CD4-positive, alpha-beta T cell treated with Interleukin-15 for 1 hour (primary cell): ENCODE measurements around the gene CELF2.
"Not testable (repeated sequence)": the region's sequence is repeated elsewhere in the genome, so short reads cannot be mapped to it uniquely, and the experiment has no call there.

ENCODE experiments used
- DNase-seq: peaks from one replicate; pipeline ENCODE4 v3.0.0-alpha.2; 2020

Gene CELF2

DNA sequence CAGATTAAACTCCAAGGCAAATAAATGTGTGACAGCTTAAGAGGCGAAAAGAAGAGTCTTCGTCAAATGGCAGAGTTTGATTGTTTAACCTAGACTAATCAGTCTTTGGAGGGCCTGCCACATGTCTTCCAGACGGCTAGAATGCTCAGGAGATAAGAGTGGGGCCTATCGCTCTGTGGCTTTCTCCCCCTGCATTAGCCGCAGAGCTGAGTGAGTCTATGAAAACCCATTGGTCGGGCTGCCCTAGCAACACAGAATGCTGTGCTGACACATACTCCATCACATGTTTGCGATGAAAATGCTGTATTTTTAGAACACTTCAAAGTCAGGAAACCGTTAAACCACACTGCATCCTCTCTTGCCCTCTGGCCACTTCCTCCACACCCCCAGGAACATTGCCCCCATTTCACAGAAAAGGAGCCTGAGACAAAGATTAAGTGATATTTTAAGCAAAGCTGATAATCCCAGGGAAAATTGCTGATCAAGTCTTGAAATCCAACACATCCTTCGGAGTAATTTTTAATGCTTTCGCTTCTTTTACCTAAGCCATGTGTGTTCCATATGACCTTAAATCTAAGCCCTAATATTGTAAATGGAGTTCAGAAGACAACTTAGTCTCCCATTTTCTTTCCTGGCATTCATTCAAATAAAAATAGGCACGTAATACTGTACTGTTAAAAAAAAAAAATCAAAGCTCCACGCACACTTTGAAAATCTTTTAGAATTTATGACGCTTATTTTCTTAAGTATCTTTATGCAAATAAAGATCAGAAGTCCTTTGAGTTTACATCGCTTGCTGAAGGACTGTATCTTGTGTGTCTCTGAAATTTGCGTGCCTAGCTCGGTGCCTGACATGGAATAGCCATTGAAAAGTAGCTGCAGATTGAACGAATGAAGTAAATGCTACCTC, 161.2 kb downstream of the CELF2 start:
- peak; percentile 91 for DNase-seq

DNA sequence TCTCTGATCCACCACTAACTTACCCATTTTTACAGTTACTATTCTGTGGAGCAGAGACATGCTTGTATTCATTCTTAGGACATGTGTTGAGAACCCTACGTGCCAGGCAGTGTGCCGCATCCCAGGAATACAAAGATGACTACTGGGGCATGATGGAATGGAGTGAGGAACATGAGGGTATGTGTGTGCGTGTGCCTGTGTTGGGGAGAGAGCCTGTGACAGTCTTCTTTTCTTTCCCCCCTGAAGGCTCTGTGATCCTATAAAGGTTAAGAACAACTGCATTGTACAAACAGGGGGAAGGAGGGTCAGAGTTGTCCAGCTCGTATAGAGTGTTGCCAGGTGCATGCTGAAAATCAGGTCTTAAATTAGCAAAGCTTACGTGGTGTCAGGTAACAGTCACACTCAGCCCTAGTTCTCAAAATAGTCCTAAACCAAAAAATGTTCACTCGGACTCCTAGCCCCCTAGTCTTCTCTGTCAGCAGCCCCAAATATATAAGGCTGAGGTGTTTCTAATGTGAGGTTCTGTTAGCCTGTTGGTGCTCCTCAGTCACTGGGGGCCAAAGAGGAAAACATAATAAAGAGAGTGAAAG, 161.9 kb downstream of the CELF2 start:
- no peak for DNase-seq

DNA sequence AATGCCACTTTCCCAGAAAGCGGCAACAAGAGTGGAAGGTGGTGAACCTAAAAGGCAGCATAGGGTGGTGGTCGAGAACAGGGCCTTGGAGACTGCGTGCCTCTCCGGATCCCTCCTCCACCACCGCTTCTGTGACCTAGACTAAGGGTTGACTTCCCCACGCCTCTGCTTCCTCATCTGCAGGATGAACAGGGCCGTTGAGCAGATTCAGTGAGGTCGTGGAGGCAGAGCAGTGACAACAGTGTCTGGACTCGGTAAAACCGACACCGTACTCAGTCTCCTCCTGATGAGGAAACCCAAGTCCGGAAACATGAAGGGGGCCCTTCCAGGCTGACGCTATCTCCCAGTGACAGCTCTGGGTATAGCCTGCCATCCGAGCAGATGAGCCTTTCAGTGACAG, 162.6 kb downstream of the CELF2 start:
- peak; percentile 79 for DNase-seq

DNA sequence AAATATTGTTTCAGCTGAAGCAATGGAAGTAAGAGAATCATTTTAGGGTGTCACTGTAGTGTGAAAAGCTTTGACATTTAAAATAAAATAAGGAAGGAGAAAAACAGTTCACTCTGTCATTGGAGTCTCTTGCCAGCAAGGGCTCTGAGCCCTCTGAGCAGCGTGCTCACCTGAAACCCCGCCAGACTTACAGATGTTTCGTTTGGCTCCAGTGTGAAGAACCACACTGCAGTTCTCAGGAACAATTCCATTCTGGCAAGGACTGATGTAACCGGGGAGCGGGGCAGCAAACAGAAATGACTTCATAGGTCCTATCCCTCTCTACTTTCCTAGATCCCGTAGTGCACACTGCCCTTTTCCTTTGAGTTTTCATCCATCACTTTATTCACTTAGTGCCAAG, 164.3 kb downstream of the CELF2 start:
- DNase-seq, result no peak

DNA sequence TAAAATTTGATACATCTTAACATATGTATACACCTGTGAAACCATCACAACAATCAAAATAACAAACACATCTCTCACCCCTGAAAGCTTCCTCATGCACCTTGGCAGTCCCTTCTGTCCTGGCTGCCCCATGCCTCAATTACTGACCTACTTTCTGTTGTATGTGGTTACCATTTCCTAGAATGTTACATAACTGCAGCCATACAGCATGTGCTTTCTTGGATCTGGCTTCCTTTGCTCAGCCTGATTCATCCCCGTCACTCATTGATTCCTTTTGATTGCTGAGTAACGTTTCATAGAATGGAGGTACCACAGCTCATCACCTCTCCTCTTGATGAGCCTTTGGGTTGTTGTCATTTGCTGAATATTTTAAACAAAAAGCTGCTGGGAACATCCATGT, 165.3 kb downstream of the CELF2 start:
- DNase-seq, result peak; percentile 51

DNA sequence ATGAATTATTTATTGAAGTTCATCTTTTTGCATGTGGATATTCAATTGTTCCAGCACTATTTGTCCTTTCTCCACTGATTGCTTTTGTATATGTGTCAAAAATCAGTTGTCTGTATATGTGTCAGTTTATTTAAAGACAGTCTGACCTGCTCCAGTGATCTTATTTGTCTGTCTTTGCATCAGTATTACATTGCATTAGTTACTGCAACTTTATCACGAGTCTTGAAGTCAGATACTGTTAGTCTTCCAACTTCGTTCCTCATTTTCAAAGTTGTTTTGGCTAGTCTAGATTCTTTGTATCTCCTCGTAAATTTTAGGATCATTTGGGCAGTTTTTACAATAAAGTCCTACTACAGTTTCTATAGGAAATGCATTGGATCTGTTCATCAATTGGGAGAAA, 166.4 kb downstream of the CELF2 start:
- no peak for DNase-seq

DNA sequence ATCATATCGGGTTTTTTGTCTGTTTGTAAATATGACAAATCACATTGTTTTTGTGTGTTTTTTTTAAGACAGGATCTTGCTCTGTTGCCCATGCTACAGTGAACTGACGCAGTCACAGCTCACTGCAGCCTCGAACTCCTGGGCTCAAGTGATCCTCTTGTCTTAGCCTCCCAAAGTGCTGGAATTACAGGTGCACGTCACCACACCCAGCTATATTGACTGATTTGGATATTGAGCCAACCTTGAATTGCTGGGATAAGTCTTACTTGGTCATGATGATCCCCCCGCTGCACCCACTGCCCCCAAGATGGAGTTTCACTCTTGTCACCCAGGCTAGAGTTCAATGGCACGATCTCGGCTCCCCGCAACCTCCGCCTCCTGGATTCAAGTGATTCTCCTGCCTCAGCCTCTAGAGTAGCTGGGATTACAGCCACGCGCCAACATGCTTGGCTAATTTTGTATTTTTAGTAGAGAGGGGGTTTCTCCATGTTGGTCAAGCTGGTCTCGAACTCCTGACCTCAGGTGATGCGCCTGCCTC, 167.5 kb downstream of the CELF2 start:
- DNase-seq, result not testable (repeated sequence)

DNA sequence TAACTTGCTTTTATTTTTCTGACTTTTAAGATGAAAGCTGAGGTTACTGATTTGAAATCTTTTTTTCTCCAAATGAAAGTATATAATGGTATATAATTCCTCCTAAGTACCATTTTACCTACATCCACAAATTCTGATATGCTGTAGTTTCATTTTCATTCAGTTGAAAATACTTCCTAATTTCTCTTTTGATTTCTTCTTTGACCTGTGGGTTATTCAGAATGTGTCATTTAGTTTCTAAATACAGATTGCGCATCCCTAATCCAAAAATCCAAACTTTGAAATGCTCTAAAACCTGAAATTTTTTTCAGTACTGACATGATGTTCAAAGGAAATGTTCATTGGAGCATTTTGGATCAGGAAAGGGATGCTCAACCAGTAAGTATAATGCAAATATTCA, 168.7 kb downstream of the CELF2 start:
- DNase-seq, result no peak

DNA sequence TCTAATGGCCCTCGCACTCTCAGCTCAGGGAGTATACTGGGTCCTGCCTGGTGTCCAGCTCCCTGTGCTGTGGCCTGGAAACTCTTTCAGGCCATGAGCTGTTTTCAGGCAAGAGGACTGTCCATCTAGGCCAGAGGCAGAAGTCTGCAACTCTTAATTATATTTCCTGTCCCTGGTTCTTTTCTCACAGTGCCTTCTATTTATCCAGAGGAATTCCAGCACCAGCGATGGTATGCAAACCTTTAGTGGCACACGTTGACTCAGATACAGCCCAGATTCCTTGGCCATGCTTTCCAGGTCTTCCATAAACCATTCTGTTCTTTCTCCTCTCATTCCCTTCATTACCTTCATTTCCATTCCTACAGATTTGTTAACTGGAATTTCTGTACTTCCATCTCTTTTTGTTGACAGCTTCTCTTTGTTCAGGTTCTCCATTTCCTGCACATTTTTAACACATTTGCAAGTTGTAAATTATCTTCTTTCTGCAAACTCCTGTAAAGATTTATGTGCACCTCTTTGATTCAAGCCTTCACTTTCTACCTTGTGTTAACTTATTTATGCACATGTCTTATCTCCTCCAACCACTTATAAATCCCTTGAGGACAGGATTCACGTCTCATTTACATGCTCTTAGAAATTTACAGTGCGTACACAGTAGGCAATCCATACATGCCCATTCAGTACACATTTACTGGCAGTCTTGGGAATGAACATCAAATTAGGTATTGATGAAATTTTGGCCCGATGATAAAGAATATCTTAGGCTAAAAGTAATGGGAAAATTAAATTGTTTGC, 172.1 kb downstream of the CELF2 start:
- DNase-seq, result no peak

DNA sequence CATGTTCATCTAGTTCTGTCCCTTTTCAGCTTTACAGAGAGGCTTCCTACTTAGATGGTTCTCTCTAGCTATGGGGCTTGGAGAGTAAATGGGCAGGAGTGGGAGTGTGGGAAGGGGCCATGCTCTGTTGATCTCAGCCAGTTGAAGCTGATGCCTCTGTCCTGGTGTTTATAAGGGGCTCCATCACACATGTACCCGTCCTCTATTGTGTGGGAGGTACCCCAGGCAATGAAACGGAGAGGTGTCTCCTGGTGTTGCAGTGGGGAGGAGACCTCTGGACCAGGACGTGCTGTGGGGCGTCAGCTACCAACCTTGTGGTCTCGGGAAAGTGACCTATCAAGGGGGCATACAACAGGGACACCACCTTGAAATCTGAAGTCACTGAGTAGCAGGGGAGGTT, 173.5 kb downstream of the CELF2 start:
- DNase-seq, result no peak

DNA sequence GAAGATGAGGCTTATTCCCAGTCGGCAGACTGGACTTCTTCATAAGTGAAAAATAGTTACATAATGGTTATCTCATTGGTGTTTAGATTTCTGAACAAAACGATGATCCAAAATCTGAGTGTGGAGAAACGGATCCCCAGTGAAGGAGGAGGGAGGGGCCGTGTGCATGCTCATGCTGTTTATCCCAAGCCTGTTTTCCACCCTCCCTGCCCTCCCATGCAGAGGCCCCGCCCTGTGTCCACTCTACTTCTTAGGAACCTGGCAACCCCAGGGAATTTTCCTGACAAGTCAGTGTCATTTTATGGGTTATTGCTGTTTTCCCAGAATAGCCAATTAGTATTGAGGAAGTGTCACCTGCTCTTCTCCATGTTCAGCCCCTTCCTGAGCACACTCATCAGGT, 174.0 kb downstream of the CELF2 start:
- no peak for DNase-seq

DNA sequence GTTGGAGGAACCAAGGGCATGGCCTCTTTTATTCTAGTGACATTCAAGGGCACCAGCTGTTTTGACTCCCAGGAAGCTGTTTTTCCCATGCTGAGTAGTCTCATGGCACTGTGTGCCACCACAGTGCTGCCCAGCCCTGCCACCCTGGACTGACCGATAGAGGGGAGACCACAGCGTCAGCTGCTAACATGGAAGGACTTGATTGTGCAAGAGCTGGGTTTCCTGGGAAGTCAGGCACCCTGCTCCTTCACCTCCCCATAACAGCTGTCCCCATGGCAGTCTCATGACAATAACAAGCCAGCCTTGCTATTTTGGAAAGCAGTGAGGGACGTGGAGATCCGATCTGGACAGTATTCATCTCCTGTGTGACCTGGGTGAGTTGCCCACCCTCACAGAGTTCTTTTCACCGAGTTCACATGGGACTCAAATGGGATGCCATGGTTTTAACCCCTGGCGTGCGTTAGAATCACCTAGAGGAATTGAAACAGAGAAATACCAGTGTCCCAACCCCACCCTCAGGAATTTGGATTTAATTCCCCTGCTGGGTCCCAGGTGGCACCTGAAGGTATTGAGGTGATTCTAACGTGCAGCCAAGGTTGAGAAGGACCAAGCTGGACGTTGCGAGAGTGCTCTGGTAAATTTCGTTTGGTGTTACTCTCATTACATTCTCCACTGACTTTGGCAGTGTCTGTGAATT, 174.8 kb downstream of the CELF2 start:
- no peak for DNase-seq

DNA sequence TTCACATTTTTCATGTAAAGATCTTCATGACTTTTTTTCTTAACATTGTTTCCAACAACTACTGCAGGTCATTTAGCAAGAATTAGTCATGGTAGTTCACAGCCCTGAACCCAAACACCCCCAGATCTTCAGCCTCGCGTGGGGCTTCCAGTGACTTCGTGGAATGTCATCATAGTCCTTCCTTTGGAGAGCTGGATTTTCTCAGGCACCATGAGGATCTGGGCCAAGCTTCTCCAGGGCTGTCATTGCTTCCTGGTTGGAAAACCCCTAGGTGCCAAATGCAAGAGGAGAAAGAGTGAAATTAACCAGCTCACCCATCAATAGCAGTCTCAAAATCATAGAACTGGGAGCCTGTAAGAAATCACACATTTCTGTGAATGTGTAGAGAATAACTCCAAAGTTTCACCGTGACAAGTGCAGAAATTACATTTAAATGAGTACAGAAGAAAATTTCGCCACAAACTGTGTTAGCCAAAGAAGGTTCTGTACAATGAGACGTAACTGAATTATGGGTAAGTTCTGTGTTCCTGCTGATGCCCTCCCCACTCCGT, 175.4 kb downstream of the CELF2 start:
- no peak for DNase-seq

DNA sequence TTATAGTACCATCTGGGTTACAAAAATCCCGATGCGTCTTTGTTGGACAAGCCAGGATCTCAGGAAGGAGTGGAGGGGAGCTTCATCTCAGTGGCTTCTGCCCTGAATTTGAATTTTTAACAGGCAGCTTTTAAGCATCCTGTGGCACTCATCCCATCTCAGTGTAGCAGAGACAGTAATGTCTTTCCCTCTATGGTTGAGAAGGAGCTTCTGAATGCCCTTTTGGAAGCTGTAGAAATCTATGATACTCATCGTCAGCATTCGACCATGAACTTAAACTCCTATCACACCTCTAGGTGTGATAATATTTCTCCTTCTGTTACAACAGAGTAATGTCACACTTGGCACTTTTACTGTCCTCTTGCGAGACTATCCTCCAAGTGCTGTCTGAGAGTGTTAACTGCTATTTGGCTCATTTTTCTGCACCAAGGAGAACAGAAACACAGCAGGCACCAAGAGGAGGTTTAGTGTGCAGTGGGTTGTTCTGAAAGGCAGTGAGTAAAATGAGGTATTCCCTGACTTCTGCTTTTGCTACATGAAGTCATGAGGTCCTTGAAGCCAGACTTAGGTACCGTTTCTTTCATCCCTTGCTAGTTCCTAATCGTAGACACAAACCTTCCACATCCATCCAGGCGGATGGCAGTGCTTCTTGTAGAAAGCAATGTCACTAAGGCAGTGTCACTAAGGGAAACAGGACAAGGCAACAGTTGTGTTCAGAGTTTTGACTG, 177.4 kb downstream of the CELF2 start:
- no peak for DNase-seq

DNA sequence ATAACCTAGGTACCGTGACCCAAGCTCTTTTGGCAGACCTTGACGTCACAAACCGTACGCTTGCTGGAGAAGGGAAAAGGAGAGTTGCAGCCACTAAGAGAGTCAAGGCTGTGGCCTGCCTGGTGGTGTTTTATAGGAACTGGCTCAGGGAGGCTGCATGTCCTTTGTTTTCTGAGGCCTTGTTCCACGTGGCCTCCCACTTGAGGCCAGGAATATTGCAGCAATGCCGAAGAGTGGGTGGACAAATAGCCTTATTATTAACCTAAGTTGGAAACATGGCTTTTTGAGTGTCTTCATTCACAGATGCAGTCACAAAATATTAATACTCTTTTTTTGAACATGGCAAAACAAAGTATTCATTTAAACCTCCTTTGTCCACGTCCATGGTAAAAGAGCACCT, 178.0 kb downstream of the CELF2 start:
- no peak for DNase-seq

DNA sequence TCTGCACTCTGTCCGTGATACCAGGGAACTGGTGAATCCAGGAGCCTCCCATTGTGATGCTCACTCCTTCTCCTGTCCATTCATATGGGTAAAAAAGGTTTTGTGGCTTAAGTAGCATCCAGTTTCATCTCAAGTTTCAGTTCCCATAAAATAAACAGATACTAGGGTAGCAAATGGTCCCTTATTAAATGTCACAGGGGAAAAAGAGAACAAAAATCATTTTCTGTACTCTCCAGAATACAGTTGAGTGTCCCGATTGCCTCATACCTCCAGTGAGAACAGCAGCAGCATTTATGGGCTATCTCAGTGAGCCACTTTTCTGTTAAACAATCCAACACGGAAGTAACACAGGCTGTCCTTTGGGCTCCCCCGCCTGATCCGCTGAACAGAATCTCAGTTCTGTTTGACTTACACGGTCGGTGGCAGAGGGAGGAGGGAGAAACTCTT, 179.6 kb downstream of the CELF2 start:
- peak; percentile 42 for DNase-seq

DNA sequence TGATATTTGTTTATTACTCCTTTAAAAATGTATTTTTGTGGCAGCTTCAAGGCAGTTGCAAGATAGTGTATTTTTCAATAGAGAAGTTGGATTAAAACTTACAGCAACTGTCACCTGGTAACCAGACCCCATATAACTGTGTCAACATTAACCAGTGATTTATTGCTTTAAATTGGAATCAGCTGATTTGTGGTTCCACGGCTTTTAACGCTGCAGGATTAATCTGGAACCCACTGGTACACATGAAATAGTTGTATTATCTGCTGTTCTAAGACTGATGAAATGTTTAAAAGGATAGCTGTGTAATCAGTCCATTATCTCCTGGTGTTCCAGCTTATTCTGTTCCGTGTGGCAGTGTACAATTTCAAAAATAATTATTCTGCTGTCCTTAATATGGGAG, 180.2 kb downstream of the CELF2 start:
- no peak for DNase-seq

DNA sequence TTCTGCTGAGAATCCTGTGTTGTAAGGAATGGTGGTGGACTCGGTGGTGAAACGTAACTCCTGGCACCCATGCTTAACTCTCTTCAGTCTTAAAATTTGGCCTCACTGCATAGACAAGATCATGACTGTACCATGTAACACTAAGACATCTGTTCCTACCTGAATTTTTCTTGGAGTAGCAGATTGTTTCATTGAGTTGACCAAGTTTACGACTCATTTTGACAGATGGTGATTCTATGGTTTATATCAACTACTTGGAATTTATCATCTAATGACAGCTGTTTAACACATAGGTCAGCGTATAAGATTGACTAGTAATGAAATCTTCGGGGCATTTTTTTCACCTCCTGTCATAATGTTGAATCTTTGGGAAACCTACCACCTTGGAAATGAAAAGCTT, 184.2 kb downstream of the CELF2 start:
- no peak for DNase-seq

DNA sequence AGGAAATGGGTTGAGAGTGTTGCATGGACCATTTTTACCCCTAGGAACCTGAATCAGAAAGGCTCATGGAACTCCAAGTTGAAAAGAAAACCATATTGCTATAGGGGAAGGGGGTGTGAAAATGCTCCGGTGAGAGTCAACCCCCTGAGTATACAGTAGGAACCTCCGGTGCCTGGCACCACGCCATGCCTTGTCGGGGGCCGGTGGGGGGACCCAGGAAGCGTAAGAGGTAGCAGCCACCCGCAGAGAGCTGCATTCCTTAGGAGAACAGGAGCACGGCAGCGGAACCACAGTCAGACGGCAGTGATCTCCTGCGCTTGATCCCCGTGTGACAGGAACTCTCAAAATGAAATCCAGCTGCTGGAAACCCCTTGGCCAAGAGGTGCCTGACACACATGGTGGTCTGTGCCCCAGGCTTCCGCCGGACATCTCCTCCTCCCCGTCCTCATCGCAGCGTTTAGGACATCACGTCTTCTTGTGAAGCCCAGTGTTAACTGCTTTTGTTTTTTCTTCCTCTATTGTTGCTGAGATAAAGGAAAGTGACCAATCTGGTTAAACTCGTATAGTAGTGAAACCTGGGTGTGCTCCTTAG, 186.8 kb downstream of the CELF2 start:
- no peak for DNase-seq

DNA sequence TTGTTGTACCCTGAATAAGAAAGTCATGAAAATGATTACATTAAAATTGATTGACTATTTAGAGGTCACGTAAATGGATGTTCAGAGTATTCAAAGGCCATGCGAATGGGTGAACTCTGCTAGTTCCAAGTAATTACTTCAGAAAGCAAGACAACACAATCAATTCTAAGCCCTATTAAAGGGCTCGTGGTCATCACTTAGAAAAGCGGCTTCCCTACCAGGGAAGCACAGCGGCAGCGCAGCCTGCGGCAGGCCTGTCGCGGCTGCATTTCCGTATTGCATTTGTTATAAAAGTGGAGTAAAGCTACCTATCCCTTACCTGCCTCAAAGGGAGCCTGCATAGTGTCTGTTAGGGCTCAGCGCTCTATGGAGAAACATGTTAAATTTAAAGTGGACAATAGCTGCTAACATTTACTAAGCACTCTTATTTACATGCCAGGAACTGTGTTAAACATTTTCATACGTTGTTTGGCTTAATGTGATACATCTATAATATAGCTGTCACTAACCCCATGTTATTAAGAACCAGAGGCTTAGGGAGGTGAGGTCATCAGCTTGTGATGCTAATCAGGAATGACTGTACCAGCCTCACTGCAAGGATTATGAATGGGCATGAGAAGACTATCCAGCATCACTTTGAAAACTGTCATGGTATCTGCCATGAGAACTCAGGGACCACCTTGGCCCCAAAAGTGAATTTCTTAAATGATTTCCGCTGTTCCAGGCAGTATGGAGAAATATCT, 187.5 kb downstream of the CELF2 start:
- DNase-seq, result no peak
